ENCODE data around the gene TENM3.

GRCh38 chr4:182764642-182765041, 521.4 kb downstream of the TENM3 start:
- TF ChIP-seq, protein P1, sequence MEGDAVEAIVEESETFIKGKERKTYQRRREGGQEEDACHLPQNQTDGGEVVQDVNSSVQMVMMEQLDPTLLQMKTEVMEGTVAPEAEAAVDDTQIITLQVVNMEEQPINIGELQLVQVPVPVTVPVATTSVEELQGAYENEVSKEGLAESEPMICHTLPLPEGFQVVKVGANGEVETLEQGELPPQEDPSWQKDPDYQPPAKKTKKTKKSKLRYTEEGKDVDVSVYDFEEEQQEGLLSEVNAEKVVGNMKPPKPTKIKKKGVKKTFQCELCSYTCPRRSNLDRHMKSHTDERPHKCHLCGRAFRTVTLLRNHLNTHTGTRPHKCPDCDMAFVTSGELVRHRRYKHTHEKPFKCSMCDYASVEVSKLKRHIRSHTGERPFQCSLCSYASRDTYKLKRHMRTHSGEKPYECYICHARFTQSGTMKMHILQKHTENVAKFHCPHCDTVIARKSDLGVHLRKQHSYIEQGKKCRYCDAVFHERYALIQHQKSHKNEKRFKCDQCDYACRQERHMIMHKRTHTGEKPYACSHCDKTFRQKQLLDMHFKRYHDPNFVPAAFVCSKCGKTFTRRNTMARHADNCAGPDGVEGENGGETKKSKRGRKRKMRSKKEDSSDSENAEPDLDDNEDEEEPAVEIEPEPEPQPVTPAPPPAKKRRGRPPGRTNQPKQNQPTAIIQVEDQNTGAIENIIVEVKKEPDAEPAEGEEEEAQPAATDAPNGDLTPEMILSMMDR (IDR thresholded peaks at IDR 0.05; ENCODE audit: insufficient read depth, low read length, poor library complexity, severe bottlenecking): no peak
- TF ChIP-seq EZH2phosphoT487 (conservative IDR thresholded peaks at IDR 0.05; ENCODE audit: low read length): no peak
